ENCODE measurements around the gene COL8A1.

The COL8A1 gene

DNA sequence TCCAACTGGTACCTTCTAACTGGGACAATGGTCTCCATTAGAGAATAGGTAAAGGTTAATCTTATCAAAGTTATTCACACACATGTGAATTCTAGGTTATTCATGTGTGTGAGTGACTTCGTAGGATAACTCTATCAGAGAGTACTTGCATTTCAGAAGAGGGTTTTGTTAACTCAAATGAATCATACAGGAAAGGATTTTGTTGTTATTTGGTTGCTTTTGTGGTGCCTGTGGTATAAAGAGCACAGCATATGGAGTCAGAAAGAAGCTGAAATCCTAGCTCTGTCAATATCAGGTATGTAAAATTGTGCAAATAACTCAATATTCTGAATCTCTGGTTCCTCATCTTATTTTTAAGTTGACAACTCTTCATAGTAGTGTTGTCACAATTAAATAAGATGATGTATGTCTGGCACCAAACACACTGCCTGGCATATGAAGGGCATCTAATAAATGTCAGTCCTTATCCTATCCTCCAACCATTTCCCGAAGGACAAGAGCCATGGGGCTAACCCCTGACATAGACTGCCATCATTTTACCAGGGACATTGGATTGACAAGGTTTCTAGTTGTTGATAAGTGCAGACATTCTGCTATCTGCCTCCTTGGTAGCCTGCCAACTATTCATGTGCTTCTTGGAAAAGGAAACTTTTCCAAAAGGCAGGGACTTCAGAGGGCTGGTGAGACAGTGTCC is 130.6 kb downstream of the COL8A1 start:
- no peak for DNase-seq (ENCODE audit: low read depth in 1 of 2, low spot score in 1 of 2)

GRCh38 chr3:99772171-99772570 is 133.8 kb downstream of the COL8A1 start:
- H3K27me3 ChIP-seq (ENCODE audit: insufficient read depth, poor library complexity, severe bottlenecking): peaks cover 8% of the 10 kb centered on the region
- DNase-seq (ENCODE audit: low read depth in 1 of 2, low spot score in 1 of 2): no peak
- no peak overlapping the region for H3K27ac ChIP-seq (replicated peaks)
- TF ChIP-seq POLR2AphosphoS5 (IDR thresholded peaks at IDR 0.05; ENCODE audit: low read depth): no peak
- no peak for TF ChIP-seq SPI1 (IDR thresholded peaks at IDR 0.05; ENCODE audit: borderline replicate concordance, low read depth)
- TF ChIP-seq, protein P1, sequence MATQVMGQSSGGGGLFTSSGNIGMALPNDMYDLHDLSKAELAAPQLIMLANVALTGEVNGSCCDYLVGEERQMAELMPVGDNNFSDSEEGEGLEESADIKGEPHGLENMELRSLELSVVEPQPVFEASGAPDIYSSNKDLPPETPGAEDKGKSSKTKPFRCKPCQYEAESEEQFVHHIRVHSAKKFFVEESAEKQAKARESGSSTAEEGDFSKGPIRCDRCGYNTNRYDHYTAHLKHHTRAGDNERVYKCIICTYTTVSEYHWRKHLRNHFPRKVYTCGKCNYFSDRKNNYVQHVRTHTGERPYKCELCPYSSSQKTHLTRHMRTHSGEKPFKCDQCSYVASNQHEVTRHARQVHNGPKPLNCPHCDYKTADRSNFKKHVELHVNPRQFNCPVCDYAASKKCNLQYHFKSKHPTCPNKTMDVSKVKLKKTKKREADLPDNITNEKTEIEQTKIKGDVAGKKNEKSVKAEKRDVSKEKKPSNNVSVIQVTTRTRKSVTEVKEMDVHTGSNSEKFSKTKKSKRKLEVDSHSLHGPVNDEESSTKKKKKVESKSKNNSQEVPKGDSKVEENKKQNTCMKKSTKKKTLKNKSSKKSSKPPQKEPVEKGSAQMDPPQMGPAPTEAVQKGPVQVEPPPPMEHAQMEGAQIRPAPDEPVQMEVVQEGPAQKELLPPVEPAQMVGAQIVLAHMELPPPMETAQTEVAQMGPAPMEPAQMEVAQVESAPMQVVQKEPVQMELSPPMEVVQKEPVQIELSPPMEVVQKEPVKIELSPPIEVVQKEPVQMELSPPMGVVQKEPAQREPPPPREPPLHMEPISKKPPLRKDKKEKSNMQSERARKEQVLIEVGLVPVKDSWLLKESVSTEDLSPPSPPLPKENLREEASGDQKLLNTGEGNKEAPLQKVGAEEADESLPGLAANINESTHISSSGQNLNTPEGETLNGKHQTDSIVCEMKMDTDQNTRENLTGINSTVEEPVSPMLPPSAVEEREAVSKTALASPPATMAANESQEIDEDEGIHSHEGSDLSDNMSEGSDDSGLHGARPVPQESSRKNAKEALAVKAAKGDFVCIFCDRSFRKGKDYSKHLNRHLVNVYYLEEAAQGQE (IDR thresholded peaks at IDR 0.05; ENCODE audit: insufficient replicate concordance, low read depth): no peak
- TF ChIP-seq, protein P2, sequence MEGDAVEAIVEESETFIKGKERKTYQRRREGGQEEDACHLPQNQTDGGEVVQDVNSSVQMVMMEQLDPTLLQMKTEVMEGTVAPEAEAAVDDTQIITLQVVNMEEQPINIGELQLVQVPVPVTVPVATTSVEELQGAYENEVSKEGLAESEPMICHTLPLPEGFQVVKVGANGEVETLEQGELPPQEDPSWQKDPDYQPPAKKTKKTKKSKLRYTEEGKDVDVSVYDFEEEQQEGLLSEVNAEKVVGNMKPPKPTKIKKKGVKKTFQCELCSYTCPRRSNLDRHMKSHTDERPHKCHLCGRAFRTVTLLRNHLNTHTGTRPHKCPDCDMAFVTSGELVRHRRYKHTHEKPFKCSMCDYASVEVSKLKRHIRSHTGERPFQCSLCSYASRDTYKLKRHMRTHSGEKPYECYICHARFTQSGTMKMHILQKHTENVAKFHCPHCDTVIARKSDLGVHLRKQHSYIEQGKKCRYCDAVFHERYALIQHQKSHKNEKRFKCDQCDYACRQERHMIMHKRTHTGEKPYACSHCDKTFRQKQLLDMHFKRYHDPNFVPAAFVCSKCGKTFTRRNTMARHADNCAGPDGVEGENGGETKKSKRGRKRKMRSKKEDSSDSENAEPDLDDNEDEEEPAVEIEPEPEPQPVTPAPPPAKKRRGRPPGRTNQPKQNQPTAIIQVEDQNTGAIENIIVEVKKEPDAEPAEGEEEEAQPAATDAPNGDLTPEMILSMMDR (IDR thresholded peaks at IDR 0.05; ENCODE audit: insufficient read depth, low read length): no peak
- no peak for TF ChIP-seq GABPA (IDR thresholded peaks at IDR 0.05; ENCODE audit: low read depth)
- H3K4me3 ChIP-seq (replicated peaks; ENCODE audit: insufficient read depth, low read length): no peak overlapping the region

More for the DNA sequence above, 130.6 kb downstream of the COL8A1 start:
- H3K27ac ChIP-seq (replicated peaks): no peak overlapping the region
- peaks cover 4% of the 10 kb centered on the region for H3K27me3 ChIP-seq (ENCODE audit: insufficient read depth, poor library complexity, severe bottlenecking)
- TF ChIP-seq SPI1 (IDR thresholded peaks at IDR 0.05; ENCODE audit: borderline replicate concordance, low read depth): no peak
- TF ChIP-seq GABPA (IDR thresholded peaks at IDR 0.05; ENCODE audit: low read depth): no peak
- TF ChIP-seq POLR2AphosphoS5 (IDR thresholded peaks at IDR 0.05; ENCODE audit: low read depth): no peak
- TF ChIP-seq, protein P2 (IDR thresholded peaks at IDR 0.05; ENCODE audit: insufficient read depth, low read length): no peak
- TF ChIP-seq, protein P1 (IDR thresholded peaks at IDR 0.05; ENCODE audit: insufficient replicate concordance, low read depth): no peak
- no peak overlapping the region for H3K4me3 ChIP-seq (replicated peaks; ENCODE audit: insufficient read depth, low read length)

DNA sequence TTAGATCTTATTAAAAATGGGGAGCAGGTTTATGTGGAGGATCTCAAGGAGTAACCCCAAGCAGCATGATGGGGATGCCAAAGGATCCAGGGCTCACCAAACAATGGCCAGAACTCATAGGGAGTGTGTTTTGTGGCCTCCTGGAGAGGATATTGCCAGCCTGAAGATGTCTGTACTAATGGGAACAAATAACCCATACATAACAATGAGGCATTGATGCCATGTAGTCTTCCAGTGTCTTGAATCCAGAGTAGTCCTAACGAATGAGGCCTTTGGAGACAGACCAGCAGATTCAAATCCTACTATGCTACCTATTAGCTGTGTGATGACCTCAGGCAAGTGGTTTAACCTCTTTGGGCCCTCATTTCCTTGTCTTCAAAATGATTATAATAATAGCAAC is 134.3 kb downstream of the COL8A1 start:
- Histone ChIP-seq H3K27me3 (ENCODE audit: insufficient read depth, poor library complexity, severe bottlenecking) (peaks cover 13% of the 10 kb centered on the region), H3K27ac (replicated peaks) (no peak overlapping the region), H3K4me3 (replicated peaks; ENCODE audit: insufficient read depth, low read length) (no peak overlapping the region)
- DNase-seq (ENCODE audit: low read depth in 1 of 2, low spot score in 1 of 2): no peak
- TF ChIP-seq GABPA (IDR thresholded peaks at IDR 0.05; ENCODE audit: low read depth) (no peak), POLR2AphosphoS5 (IDR thresholded peaks at IDR 0.05; ENCODE audit: low read depth) (no peak), SPI1 (IDR thresholded peaks at IDR 0.05; ENCODE audit: borderline replicate concordance, low read depth) (no peak)
- TF ChIP-seq, protein P1 (IDR thresholded peaks at IDR 0.05; ENCODE audit: insufficient replicate concordance, low read depth): no peak
- TF ChIP-seq, protein P2 (IDR thresholded peaks at IDR 0.05; ENCODE audit: insufficient read depth, low read length): no peak
